GM15510 (cell line): Measurements from ENCODE around the gene ZNF576.

ENCODE experiments used
- POLR2A ChIP-seq: IDR thresholded peaks from 3 replicates; pipeline ENCODE4 v1.6.1; 2011; ENCODE audit warnings: borderline replicate concordance; ENCODE audit not compliant: insufficient read length; ENCODE audit errors: extremely low read depth

ZNF576 gene

DNA sequence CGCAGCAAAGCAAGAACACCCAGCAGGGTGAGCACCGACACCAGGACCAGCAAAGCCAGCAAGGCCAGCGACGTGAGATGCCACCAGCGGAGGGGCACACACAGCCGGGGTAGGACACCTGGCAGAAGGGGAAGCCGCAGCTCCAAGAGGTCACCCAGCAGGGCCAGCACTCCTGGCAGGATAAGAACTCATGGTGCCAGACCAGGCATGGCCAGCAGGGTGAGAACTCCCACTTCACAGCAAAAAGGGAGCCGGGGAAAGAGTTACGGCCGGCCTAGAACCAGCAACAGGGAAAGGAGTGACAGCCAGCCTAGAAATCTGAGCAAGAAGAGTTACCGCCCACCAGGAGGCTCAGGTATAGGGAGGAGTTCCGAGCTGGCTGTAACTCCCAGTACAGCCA lies 16.0 kb downstream of the ZNF576 start:
- no peak for TF ChIP-seq POLR2A

DNA sequence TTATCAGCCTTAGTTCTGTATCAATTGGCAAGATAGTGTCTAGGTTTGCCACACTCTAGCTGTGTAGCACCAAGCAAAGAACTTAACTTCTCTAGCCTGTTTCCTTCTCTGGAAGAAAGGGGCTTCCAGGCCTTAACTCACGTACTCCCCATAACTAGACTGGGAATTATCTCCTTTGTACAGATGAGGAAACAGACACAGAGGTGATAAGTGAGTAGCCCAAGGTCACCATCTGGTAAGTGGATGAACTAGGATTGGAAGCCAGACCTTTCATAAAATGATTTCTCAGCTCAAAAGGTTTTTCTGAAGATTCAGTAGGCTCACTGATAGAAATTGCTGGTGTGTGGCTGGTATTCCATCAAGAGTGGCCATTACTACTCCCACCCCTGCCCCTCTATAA lies 19.9 kb downstream of the ZNF576 start:
- TF ChIP-seq POLR2A, result no peak

DNA sequence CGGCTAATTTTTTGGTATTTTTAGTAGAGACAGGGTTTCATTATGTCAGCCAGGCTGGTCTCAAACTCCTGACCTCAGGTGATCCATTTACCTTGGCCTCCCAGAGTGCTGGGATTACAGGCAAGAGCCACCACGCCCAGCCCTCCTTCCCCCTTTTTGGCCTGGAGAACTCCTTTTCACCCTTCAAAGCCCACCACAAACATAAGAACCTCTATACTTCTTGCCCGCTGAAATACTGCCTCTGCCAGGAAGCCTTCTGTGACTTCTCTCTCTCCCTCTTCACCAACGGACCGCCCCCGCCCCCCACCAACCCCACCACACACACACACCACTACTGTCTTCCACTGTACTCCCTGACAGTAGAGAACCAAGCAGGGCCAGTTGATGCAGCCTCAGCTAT lies 20.6 kb downstream of the ZNF576 start:
- TF ChIP-seq POLR2A, result no peak

DNA sequence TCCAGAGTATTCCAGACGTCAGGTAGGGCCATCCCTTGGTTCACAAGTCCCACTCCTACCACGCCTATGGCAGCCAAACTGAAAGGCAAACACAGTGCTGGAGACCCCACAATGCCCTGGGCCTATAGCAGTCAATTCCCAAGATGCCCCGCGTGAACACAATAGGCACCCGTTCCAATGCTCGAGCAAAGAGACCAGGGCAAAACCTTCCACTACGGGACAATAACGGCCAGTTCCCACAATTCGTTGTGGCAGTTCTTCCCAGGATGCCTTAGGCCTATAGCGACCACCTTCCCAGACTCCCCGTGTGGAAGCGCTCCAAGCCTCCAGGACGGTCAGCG lies 22.5 kb downstream of the ZNF576 start:
- no peak for TF ChIP-seq POLR2A

DNA sequence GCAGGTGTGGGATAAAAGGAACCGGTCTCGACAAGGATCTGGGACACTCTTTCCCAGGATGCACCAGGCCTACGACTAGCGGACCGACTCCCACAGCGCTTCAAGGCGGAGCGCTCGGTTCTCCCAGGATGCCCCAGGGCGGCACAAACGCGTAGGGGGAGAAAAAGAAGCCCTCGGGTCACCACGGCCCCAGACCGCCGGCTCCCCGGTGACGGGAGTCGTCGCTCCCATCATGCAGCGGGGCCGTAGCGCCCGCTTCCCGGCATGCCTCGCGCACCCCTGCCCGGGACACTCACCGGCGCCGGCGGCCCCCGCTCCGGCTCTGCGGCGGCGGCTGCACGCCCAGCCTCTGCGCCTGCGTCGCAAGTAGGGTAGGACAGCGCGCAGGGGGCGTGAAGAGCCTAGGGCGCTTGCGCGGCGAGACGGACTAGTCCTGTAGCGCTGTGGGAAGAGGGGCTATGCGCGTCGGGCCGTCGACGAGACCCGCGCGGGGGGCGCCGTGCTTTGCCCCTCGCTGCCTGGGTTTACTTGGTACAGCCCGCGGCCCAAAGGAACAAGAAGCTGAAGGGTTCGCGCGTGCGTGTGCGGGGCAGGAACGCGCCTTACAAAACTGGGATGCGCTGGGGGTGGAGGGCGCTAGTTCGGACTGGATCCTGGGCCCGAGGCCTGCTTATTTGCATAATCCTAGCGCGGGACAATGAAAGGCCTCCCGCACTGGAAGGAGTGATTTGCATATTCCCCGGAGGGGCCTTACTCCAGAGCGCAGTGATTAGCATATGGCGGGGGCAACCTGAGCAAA lies 23.1 kb downstream of the ZNF576 start, which contains the start of gene ZNF428:
Gene ZNF428, minus strand, starts transcription at position 368 of the 799 bp plus-strand sequence. CDS start 5,325 bp downstream, outside the sequence.
- TF ChIP-seq POLR2A, result peak; percentile 84

DNA sequence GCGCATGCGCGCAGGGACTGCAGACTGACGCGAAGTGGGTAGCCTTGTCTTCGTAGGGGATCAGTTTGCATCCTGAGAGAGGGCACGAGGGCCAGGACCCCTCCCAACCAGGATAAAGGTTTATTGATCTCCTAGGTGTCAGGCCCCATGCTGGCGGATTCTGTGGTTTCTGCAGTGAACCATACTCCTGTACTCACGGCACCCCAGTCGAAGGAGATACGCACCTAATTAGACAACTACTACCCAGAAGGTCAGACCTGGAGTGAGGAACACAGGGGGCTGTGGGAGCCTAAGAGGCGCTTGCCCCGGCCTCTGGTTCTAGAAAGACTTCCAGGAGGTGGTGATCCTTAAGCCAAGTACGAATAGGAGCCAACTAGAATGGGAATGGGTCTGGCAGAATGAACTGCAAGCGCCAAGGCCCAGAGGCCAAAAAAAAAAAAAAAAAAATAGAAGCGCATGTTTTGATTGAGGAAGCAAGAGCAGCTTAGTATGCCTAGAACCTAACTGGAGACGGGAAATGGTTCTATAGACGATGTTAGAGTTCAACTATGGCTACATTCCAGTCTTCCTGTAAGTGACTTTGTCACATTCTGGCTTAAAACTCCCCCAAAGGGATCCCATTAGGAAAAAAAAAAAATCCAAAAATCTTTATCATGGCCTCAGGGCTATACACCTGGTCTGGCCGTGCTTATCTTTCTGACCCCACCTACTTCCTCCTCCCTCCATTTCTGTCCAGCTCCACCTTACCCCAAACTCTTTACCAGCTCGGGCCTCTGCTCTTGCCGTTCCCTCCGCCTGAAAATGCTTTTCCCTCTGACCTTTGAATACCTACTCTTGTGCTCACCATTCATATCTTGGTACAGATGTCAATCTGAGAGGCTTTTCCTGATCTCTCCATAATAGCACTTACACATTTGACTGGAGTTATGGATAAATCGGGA lies 23.9 kb downstream of the ZNF576 start:
- no peak for TF ChIP-seq POLR2A

DNA sequence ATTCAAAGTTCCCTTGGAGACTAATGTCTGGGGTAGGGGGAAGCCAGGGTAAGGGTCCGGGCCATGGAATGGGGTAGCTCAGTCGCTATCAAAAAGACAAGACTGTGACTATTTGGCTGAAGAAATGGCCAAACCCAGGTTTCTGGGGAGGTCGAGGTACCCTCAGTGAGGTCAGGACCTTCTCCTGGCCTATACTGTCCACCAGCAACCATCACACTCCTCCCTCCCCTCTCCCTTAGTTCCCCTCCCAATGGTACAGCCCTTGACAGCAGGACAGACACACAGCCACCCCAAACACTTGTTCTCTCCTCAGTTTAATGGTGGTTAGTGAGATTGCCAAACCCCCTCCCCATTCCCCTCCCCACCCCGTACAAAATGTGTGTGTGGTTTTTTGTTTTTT lies 25.7 kb downstream of the ZNF576 start:
- no peak for TF ChIP-seq POLR2A

DNA sequence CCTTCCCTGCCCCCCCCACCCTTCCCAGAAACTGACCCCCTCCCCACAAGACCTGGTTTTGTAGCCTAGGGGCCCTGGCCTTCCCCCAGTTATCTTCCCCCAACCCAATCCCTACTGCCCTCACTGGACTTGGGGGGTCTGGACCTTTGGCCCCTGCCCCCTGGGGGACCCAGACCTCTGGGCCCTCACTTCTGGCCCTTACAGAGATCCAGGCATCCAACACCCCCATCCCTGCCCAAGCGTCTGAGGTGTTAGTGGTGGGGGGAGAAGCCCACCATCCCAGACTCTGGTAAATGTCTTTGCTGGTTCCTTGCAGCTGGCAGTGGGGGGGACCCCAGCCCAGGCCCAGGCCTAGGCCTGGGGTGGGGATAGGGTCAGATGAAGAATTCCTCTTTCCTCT lies 26.6 kb downstream of the ZNF576 start:
- TF ChIP-seq POLR2A, result no peak

DNA sequence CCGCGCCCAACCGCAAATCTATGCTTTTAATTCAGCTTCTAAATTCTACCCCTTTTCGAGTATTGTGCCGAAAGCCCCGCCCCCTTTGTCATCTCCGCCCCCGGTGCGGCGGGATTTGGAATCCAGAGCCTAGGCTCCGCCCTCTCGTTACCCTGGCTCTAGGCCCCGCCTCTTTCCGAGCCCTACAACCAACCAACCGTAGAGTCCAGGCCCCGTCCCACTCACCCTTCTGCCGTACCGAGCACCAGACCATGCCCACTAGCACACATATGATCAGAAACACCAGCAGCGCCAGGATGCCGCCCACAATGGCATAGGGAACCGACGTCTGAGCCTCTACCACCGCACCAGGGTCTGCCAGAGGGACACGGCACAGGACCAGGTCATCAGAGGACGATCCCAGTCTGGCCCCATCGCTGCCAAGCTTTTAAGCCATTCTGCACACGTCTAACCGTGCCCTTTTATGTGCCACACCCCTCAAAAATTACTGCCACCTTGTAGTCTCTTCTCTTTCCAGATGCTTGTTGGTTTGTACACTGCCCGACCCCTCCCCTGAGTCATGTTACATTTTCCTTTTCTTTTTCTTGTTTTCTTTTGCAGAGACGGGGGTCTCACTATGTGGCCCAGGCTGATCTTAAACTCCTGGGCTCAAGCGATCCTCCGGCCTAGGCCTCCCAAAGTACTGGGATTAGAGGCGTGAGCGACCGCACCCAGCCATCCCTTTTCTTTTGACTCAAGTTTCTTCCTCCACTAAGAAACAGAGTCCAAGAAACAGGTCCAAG lies 27.7 kb downstream of the ZNF576 start:
- no peak for TF ChIP-seq POLR2A

DNA sequence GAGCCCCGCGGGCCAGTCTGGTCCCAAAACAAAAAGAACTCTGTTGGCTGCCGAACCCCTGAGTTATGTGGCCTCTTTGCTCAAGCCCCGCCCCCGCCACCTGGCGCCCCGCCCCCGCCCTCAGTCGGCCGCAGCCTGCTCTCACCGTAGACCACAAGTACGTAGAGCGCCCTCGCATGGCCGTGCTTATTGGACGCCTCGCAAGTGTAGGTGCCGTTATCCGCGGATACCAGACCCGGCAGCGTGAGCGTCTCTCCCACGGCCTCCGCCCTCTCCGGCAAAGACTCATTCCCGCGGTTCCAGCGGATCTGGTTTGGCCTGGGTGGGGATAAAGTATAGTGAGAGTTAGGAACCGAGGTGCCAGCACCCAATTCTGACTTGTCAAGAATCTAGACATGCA lies 28.5 kb downstream of the ZNF576 start:
- no peak for TF ChIP-seq POLR2A

DNA sequence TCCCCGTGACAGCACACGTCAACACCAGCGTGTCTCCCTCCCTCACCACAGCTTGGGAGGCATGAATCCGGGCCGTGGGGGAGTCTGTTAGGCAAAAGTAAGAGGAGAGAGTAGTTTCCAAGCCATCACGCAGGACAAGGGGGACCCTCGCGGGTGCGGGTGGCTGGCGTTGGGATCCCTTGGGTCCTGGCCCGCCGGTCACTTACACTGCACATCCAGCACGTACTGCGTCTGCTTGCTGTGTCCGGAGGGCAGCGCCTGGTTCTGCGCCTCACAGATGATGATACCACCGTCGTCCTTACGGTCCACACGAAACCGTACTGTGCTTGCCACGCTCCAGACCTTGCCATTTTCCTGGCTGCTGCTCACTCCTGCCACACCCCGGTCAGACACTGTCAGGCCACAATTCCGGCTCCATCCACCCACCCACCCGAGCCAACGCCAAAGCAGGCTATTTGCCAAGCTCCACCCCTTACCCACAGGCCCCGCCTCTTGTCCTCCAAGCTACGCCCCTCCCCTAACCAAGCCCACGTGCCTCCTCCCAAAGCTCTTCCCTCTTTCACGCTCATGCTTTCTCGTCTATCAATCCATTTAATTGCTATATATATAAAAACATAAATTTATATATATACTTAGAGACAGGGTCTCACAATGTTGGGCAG lies 29.7 kb downstream of the ZNF576 start:
- TF ChIP-seq POLR2A, result no peak

DNA sequence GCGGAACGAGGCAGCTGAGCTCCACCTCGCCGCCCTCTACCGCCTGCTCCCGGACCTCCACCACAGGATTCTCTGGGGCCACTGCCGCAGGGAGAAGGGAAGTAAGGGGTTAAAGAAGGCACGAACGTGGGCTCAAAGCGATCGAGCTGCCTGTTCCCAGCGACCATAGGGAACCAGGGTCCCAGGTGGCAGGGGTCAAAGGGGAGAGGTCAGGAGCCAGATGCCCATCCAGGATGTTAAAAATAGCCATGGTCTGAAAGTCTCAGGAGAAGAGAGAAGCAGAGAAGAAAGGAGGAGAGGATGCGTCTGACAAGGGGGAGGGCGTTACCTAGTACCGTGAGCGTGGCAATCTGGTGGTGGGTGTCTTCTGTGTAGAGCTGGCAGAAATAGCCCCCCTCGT lies 30.4 kb downstream of the ZNF576 start:
- no peak for TF ChIP-seq POLR2A

DNA sequence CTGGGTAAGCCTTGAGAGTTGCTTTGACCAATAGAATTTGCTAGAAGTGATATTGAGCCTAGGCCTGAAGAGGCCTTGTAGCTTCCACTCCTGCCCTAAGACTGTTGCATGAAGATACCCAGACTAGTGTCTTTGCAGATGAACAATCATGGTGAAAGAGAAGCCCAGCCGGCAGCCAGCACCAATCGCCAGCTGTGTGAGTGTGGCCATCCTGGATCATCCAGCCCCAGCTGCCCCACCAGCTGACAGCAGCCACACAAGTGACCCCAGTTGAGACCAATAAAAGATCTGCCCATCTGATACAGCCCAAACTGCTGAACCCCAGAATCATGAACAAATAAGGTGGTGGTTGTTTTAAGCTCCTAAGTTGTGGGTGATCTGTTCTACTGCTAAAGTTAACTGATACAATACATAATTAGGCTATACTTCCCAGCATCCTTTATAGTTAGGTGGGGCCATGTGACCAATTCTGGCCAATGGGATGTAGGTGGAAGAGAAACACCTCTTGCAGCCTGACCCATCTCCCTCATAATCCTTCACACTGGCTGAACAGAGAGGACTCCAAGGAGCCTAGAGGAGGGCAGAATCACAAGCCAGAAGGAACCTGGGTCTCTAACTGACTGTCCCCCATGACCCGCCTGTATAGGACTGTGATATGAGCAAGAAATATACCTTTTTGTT lies 32.4 kb downstream of the ZNF576 start:
- no peak for TF ChIP-seq POLR2A

DNA sequence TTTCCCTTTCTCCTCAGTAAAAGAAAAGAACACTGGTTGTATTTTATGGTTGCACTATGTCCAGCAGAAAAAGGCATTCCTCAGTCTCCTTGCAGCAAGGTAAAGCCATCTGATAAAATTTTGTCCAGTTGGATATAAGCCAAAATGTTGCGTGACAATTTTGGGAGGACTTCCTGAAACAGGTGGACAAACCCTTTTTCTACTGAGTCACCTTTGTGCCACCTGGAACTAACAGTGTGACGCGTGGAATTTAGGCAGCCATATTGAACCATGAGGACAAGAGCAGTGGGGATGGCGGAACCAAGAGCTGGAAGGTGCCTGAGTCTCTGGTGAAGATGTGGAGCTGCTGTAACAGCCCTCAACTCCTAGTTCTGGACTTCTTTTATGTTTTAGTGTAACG lies 35.1 kb downstream of the ZNF576 start:
- no peak for TF ChIP-seq POLR2A
